IPS-NIHi7 (cell line): ENCODE results near the gene PARD3.
"Not testable (repeated sequence)": the region's sequence is repeated elsewhere in the genome, so short reads cannot be mapped to it uniquely, and the experiment has no call there.

ENCODE experiments used
- DNase-seq: peaks from one replicate; pipeline ENCODE4 v3.0.0; 2012; ENCODE audit warnings: mixed read lengths; ENCODE audit errors: extremely low spot score

Gene PARD3

GRCh38 chr10:34650156-34650555, 164.9 kb downstream of the PARD3 start:
- DNase-seq: no peak

- no peak for DNase-seq
These were observed 165.7 kb downstream of the PARD3 start for GRCh38 chr10:34649385-34649784.

DNA sequence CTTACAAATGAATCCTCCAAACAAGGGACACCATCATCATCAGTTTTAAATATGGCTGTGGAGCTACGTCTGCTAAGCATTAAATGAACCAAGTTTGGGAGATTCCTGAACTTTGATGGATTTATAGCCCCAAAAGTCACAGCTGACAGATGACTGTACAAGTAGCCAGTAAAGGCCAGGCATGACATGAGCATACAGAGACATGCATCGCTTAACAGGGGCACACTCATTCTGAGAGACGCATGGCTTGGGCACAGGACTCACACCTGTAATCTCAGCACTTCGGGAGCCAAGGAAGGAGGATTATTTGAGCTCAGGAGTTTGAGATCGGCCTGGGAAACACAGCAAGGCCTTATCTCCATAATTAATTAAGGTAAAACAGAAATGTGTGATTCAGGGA, 166.2 kb downstream of the PARD3 start:
- DNase-seq: no peak

GRCh38 chr10:34647875-34648865, 166.9 kb downstream of the PARD3 start:
- no peak for DNase-seq

DNA sequence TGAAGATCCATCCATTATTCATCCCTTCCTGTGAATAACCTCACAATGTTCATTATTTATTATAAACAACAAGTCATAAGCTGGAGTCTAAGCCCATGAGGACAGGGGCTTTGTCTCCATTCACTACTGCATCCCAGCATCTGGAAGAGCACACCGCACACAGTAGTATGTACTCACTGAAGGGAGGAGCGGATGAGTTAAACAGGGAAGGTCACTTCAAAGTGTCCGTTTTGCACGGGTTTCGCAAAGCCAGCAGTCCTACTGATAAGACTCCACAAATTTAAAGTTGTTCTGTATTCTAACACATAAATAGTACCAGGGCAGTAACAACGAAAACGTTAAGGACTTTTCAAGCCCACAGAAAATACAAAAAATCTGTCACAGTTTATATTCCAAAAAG, 167.9 kb downstream of the PARD3 start:
- DNase-seq: no peak

DNA sequence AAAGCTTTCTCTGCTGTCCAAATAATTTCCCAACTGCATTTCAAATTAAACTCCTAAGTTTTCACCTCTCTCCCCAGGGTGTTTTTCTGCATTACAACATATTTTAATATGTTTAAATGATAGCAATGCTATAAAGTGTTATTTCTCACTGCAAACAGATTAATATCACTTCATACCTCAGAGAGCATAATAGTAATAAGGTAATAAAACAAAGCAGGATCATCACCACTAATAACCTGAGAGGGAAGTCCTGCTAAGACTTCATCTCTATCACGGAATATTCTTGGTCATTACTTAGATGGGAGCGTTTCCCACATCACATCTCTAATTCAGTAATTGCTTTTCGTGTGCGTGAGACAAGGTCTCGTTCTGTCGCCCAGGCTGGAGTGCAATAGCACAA, 168.8 kb downstream of the PARD3 start:
- DNase-seq: no peak

DNA sequence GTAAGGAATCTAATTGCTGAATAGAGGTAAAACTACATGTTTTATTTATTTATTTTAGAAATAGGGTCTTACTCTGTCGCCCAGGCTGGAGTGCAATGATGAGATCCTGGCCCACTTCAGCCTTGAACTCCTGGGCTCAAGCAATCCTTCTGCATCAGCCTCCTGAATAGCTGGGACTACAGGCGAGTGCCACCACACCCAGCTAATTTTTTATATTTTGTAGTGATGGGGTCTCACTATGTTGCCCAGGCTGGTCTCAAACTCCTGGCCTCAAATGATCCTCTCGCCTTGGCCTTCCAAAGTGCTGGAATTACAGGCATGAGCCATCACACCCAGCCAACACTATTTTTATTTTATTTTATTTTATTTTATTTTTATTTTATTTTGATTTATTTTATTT, 170.3 kb downstream of the PARD3 start:
- DNase-seq: not testable (repeated sequence)

- DNase-seq: no peak
These were observed 170.9 kb downstream of the PARD3 start for GRCh38 chr10:34644224-34644623.

GRCh38 chr10:34643620-34644019, 171.5 kb downstream of the PARD3 start:
- DNase-seq: no peak

DNA sequence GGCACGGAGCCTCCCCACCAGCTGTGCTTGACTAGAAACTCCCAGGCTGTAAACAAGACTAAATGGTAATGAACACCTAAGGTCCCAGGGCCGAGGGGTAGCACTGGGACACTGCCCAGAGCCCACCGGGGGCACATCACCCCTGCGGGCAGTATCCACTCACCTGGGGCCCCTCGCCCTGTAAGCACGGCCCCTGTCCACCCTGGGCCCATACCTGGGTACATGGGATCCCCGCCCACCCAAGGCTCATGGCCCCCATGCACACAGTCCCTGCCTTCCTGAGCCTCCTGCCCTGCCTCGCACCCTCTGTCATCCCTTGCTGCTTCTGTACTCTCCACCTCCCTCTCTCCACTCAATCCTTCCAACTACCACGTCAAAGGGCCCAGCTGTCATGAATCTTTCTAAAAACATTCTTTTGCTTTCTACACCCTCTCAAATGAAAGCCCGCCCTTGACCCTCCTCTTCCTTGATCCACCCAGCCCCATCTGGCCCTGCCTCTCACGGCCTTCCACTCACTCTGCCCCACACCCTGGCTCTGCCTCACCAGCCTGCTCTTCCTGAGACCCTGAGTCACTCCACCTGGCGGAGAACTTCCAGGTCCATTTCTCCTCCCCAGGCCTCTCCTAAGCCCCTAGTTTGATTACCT, 173.1 kb downstream of the PARD3 start:
- no peak for DNase-seq

DNA sequence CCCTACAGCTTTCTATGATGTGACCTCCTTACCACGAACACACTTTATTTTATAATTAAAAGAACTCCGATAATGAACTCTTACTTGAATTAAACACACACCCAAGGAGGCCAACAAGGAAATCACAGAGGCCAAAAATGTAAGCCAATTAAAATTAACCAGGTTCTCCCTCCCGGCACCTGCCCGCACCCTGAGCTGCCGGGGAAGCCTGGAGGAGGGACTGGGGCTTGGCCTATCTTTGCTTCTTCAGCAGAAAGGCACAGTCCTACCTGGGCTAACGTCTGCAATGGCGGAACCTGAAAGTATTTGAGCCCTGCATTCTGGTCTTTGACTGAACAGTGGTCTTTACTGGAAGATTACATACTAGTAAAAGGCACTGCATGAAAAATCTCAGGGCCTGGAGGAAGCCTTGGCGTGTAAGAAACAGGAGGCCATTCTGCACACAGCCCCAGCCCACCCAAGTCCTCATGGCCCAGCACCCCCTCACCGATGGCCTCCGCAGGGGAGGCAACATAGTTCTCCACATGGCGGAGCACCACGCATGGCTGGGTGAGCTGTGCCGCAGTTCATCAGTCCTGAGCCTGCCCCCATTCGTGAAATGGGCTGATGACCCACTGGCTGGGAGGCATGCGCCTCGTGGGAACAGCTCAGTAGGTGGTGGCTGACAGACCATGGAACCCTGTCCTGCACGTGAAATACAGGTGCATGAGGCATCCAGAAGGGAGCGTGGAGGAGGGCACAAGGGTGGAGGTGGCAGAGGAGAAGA, 173.8 kb downstream of the PARD3 start:
- no peak for DNase-seq

DNA sequence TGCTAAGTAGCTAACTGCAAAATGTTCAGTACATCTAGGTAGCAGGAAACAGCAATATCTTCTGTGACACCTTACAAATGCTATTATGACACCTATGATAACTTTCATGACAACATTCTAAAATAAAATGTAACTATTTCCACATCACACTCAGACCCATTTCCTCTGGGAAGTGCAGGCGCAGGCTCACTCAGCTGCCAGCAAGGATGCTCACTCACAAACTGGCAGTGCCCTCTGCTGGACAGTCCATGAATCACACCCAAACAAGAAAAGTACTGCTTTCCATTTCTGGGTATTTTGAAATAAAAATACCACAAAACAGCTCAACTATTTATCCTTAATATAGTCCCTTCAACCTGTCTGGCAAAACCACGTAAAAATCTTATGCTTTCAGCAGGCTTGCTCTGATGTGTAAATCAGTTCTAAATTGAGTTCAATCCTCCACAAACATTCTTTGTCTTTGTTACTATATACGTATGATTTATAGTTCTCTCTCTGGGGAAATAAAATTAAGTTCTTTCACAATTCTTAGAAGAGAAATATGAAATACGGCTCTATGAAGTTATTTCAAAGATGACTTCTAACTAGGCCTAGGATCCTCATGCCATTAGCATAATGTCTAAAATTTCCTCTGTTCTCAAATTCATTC, 176.6 kb downstream of the PARD3 start:
- DNase-seq: peak; percentile 65

- peak; percentile 77 for DNase-seq
These were observed 177.6 kb downstream of the PARD3 start for GRCh38 chr10:34637418-34637911.

- DNase-seq: no peak
These were observed 180.0 kb downstream of the PARD3 start for GRCh38 chr10:34635111-34635510.

- no peak for DNase-seq
These were observed 181.7 kb downstream of the PARD3 start for GRCh38 chr10:34633374-34633773.

DNA sequence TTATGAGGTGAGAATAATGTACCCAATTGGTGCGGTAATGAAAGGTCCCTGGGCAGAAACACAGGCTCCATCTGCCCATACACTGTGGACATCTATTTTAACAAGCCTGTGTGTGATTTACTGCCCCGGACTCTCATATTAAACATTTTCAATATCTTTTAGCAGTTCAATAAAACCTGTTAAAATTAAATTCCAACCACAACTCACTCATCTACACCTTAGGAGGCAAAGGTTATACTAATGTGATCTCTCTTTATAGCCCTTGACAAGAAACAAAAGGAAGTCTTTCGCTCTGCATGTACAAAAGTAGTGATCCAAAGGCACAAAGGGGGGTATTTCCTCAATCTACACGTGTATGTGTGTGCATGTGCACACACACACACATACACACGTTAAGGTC, 186.0 kb downstream of the PARD3 start:
- DNase-seq: no peak

- DNase-seq: peak; percentile 27
These were observed 186.8 kb downstream of the PARD3 start for GRCh38 chr10:34628174-34628796.

DNA sequence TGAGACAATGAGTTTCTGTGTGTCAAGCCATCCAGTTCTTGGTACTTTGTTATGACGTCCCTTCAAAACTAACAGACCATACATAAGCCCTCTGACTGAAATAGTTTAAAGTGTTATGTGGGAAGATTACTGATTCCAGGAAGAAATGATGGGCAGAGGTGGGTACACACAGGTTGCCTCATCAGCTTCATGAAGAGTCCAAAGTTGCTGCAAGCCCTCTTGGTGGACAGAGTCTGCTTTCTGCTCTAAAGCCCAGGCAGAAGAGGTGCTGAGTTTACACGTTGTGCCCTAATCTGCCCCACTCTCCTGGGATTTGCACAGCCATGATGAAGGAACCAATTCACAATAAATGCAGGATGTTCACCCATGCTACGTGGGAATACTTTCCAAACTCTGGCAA, 187.4 kb downstream of the PARD3 start:
- no peak for DNase-seq

DNA sequence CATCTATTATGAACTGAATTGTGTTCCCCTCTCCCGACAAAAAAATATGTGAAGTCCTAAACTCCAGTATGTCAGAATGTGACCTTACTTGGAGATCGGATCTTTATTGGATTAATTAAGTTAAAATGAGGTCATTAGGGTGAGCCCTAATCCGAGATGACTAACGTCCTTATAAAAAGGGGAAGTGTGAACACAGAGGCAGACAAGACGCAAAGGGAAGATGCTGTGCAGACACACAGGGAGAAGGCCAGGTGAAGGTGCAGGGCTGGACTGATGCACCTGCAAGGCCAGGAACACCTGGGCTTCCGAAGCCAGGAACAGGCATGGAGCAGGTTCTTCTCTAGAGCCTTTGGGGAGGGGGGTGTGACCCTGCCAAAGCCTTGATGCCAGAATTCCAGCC, 187.8 kb downstream of the PARD3 start:
- DNase-seq: no peak

- no peak for DNase-seq
These were observed 188.8 kb downstream of the PARD3 start for GRCh38 chr10:34626158-34626880.
